DND-41 (cell line): ENCODE results near the gene CALML3.

ENCODE experiments used
- ATAC-seq: fragments of 200-7000 bp; cut with Tn5 transposase; 3 replicates; pipeline ENCODE4 v1.9.1; 2021; ENCODE audit warnings: low read depth; ENCODE audit not compliant: insufficient read depth
- DNase-seq: peaks from one replicate; pipeline ENCODE4 v3.0.0-alpha.2; 2020
- H2AFZ ChIP-seq: 2 replicates; pipeline ENCODE4 v1.6.0; 2012; ENCODE audit warnings: low read depth, low read length
- H3K27ac ChIP-seq: 2 replicates; pipeline ENCODE4 v1.5.1; 2012; ENCODE audit warnings: low read length, inconsistent platforms
- H3K27me3 ChIP-seq: fragments of 200-600 bp; sonication (generic); 2 replicates; pipeline ENCODE4 v1.6.0; 2012; ENCODE audit warnings: low read length, mild to moderate bottlenecking, inconsistent platforms; ENCODE audit not compliant: insufficient read depth, poor library complexity
- H3K36me3 ChIP-seq: 2 replicates; pipeline ENCODE4 v1.5.1; 2012; ENCODE audit warnings: low read length, inconsistent platforms; ENCODE audit not compliant: insufficient read depth
- H3K4me1 ChIP-seq: 2 replicates; pipeline ENCODE4 v1.5.1; 2012; ENCODE audit warnings: mild to moderate bottlenecking, low read length; ENCODE audit not compliant: insufficient read depth
- H3K4me2 ChIP-seq: 2 replicates; pipeline ENCODE4 v1.6.0; 2012; ENCODE audit warnings: mild to moderate bottlenecking, moderate library complexity, low read length, inconsistent platforms; ENCODE audit not compliant: insufficient read depth
- H3K4me3 ChIP-seq, 2 experiments: fragments of 200-600 bp in 1 of 2; shearing (Covaris generic) in 1 of 2; 2 replicates each; pipeline ENCODE4 v1.5.1; 2012 to 2016; ENCODE audit warnings: inconsistent platforms in 2 of 2, low read length in 2 of 2, mild to moderate bottlenecking in 2 of 2, low read depth in 1 of 2, moderate library complexity in 1 of 2
- H3K79me2 ChIP-seq: 2 replicates; pipeline ENCODE4 v1.6.0; 2012; ENCODE audit warnings: low read length, inconsistent platforms; ENCODE audit not compliant: insufficient read depth
- H3K9ac ChIP-seq: 2 replicates; pipeline ENCODE4 v1.6.0; 2012; ENCODE audit warnings: low read depth, mild to moderate bottlenecking, inconsistent platforms, low read length, moderate library complexity
- H3K9me3 ChIP-seq: 2 replicates; pipeline ENCODE4 v1.5.1; 2012; ENCODE audit warnings: low read length, moderate library complexity, mild to moderate bottlenecking, inconsistent platforms; ENCODE audit not compliant: insufficient read depth, severe bottlenecking
- H4K20me1 ChIP-seq: 2 replicates; pipeline ENCODE4 v1.6.0; 2012; ENCODE audit warnings: low read length; ENCODE audit not compliant: insufficient read depth
- CTCF ChIP-seq: IDR thresholded peaks from 2 replicates; pipeline ENCODE4 v1.5.1; 2012; ENCODE audit warnings: borderline replicate concordance, low read length, moderate library complexity, mild to moderate bottlenecking; ENCODE audit not compliant: poor library complexity, severe bottlenecking; ENCODE audit errors: extremely low read depth
- EZH2 ChIP-seq: IDR thresholded peaks from 3 replicates; pipeline ENCODE4 v1.6.1; 2012; ENCODE audit warnings: borderline replicate concordance, low read depth, mild to moderate bottlenecking, moderate library complexity, low read length, inconsistent platforms; ENCODE audit not compliant: severe bottlenecking

The CALML3 gene

GRCh38 chr10:5544216-5544805 lies 19.6 kb downstream of the CALML3 start:
- H3K4me2 ChIP-seq: no peak overlapping the region
- H3K9me3 ChIP-seq: peaks cover 4% of the 10 kb centered on the region
- no peak for DNase-seq
- H3K4me1 ChIP-seq: peaks cover 8% of the 10 kb centered on the region; the same call in 1 of the 2 replicates
- H2AFZ ChIP-seq: no peak overlapping the region
- H3K9ac ChIP-seq: no peak overlapping the region
- no peak for ATAC-seq
- TF ChIP-seq EZH2: no peak
- TF ChIP-seq CTCF: no peak
- no peak overlapping the region for H3K4me3 ChIP-seq
- H4K20me1 ChIP-seq: no peaks in the 10 kb centered on the region
- no peaks in the 10 kb centered on the region for H3K79me2 ChIP-seq
- H3K27me3 ChIP-seq: no peaks in the 10 kb centered on the region
- H3K36me3 ChIP-seq: no peaks in the 10 kb centered on the region
- no peak overlapping the region for H3K27ac ChIP-seq

GRCh38 chr10:5545011-5545410 lies 20.2 kb downstream of the CALML3 start:
- H3K4me3 ChIP-seq: no peak overlapping the region
- H3K79me2 ChIP-seq: no peaks in the 10 kb centered on the region
- no peak overlapping the region for H2AFZ ChIP-seq
- TF ChIP-seq CTCF (no peak), EZH2 (no peak)
- no peak for ATAC-seq
- H3K9ac ChIP-seq: no peak overlapping the region
- no peaks in the 10 kb centered on the region for H3K27me3 ChIP-seq
- peaks cover 4% of the 10 kb centered on the region for H3K9me3 ChIP-seq
- no peak overlapping the region for H3K4me2 ChIP-seq
- no peaks in the 10 kb centered on the region for H4K20me1 ChIP-seq
- H3K36me3 ChIP-seq: no peaks in the 10 kb centered on the region
- no peak for DNase-seq
- peaks cover 8% of the 10 kb centered on the region; the same call in 1 of the 2 replicates for H3K4me1 ChIP-seq
- H3K27ac ChIP-seq: no peak overlapping the region

GRCh38 chr10:5545426-5545777 lies 20.6 kb downstream of the CALML3 start:
- no peaks in the 10 kb centered on the region for H3K27me3 ChIP-seq
- no peak overlapping the region for H3K4me3 ChIP-seq
- TF ChIP-seq EZH2: no peak
- peaks cover 8% of the 10 kb centered on the region; the same call in 1 of the 2 replicates for H3K4me1 ChIP-seq
- H3K9me3 ChIP-seq: peaks cover 4% of the 10 kb centered on the region
- H3K27ac ChIP-seq: no peak overlapping the region
- no peak overlapping the region for H3K9ac ChIP-seq
- no peak for ATAC-seq
- no peak overlapping the region for H3K4me2 ChIP-seq
- no peak overlapping the region for H2AFZ ChIP-seq
- no peak for DNase-seq
- H3K79me2 ChIP-seq: no peaks in the 10 kb centered on the region
- no peaks in the 10 kb centered on the region for H4K20me1 ChIP-seq
- H3K36me3 ChIP-seq: no peaks in the 10 kb centered on the region

- Histone ChIP-seq H3K9me3 (peaks cover 4% of the 10 kb centered on the region), H3K4me1 (peaks cover 8% of the 10 kb centered on the region; the same call in 1 of the 2 replicates), H3K9ac (no peak overlapping the region), H4K20me1 (no peaks in the 10 kb centered on the region), H2AFZ (no peak overlapping the region), H3K4me3 (no peak overlapping the region), H3K36me3 (no peaks in the 10 kb centered on the region), H3K79me2 (no peaks in the 10 kb centered on the region), H3K27me3 (no peaks in the 10 kb centered on the region), H3K4me2 (no peak overlapping the region), H3K27ac (no peak overlapping the region)
- TF ChIP-seq EZH2 (no peak), CTCF (no peak)
- DNase-seq (no peak), ATAC-seq (no peak)
Measured at GRCh38 chr10:5545778-5546710, 21.3 kb downstream of the CALML3 start.
